Heart left ventricle (tissue), 16 donors: ENCODE measurements around the gene NEMP2. TPM values are rescaled to one million over a fixed set of nuclear protein-coding genes. Genes with fewer than 3 reads are reported as not detected.
A peak's percentile ranks its signal among the peaks of the same experiment; 100 is the strongest.

Experiments used
- ATAC-seq, 4 donors: fragments of 200-7000 bp; cut with Tn5 transposase; one replicate each; pipeline ENCODE4 v1.9.1; 2020 to 2022; ENCODE audit warnings: moderate library complexity in 4 of 4, mild to moderate bottlenecking in 3 of 4, moderate number of reproducible peaks in 1 of 4
- DNase-seq, 5 donors: peaks; one replicate each; pipeline ENCODE4 v3.0.0-alpha.2; 2020
- H3K27ac ChIP-seq, 12 donors: fragments of 200-600 bp; sonication (generic) in 4 of 12; one replicate each; pipeline versions ENCODE4 v1.5.0 to v1.8.0; 2016 to 2022; ENCODE audit warnings: mild to moderate bottlenecking in 2 of 12
- H3K27me3 ChIP-seq, 9 donors: fragments of 200-600 bp; sonication (generic) in 2 of 9; one replicate each; pipeline versions ENCODE4 v1.5.1 to v1.8.0; 2016 to 2022; ENCODE audit warnings: mild to moderate bottlenecking in 3 of 9
- H3K36me3 ChIP-seq, 9 donors: fragments of 200-600 bp; sonication (generic) in 2 of 9; one replicate each; pipeline versions ENCODE4 v1.5.0 to v1.8.0; 2018 to 2022; ENCODE audit warnings: mild to moderate bottlenecking in 2 of 9
- H3K4me1 ChIP-seq, 12 donors: fragments of 200-600 bp; sonication (generic) in 4 of 12; one replicate each; pipeline versions ENCODE4 v1.5.0 to v1.8.0; 2016 to 2022; ENCODE audit warnings: mild to moderate bottlenecking in 3 of 12
- H3K4me3 ChIP-seq, 12 donors: fragments of 200-600 bp; sonication (generic) in 4 of 12; one replicate each; pipeline versions ENCODE4 v1.5.0 to v1.8.0; 2017 to 2022; ENCODE audit warnings: mild to moderate bottlenecking in 9 of 12, moderate library complexity in 4 of 12
- H3K9me3 ChIP-seq, 12 donors: fragments of 200-600 bp; sonication (generic) in 4 of 12; one replicate each; pipeline versions ENCODE4 v1.5.0 to v1.8.0; 2016 to 2022; ENCODE audit warnings: mild to moderate bottlenecking in 1 of 12
- CTCF ChIP-seq, 12 donors: fragments of 200-600 bp; sonication (generic) in 4 of 12; IDR thresholded peaks; one replicate each; pipeline versions ENCODE4 v1.5.0 to v1.8.0; 2018 to 2022; ENCODE audit warnings: antibody characterized with exemption in 12 of 12, mild to moderate bottlenecking in 5 of 12
- POLR2A ChIP-seq, 2 donors: fragments of 450-650 bp; IDR thresholded peaks; one replicate each; pipeline ENCODE4 v1.6.1; 2017; ENCODE audit warnings: antibody characterized with exemption in 2 of 2, mild to moderate bottlenecking in 2 of 2, moderate library complexity in 2 of 2
- WGBS, 4 donors: extraction: QIAGEN DNeasy Blood & Tissue Kit in 2 of 4; methylation state at CpG; one replicate each; pipeline versions ENCODE4 v1.1.5 to v1.1.7; 2013 to 2018; 5-methylcytosine and 5-hydroxymethylcytosine counted together
- intact Hi-C, 10 donors: fragments of 100-400 bp; cut with DNase I; formaldehyde crosslinking; loops; one replicate each; pipeline versions ENCODE4 v1.11.1 to v1.14.2; 2022
- polyA plus RNA-seq, 2 donors: library from polyadenylated mRNA; stranded (reverse); fragments of 200-250 nt; gene quantifications; one replicate each; pipeline ENCODE4 v1.2.3, GENCODE V29; 2013
- total RNA-seq, 9 donors: library from RNA; depleted of rRNA in 2 of 9; stranded (reverse); fragments of >200 nt in 2 of 9; fragmentation: NEBNext Ultra II Directional in 3 of 9; extraction: Animal tissue kit (Norgen Biotek cat#: 25700) in 3 of 9; gene quantifications; one replicate each; pipeline versions ENCODE4 v1.1.0 to v1.2.4, GENCODE V29; 2016 to 2023
- donor health status: ischemic (EF 13 %, LVEDD 7.1; RV severe dilation, severe dysfunction).
- donor health status: healthy with polysubstance abuse.
- donor health status: DM: no; HTN: yes; CAD: no.
- donor health status: DM: no; HTN: no; CAD: no.
- donor health status: ischemic (EF 25% LVEDD 6.9; RV normal size, moderate dysfunction).
- donor health status: ischemic (EF 25% LVEDD 5.7; RV mildly dilated, moderate dysfunction).
- donor health status: healthy.
- donor health status: DM: yes; HTN: yes; CAD: no.
- donor health status: ischemic (EF 35%, LVEDD 5.7; RV mildly dilated, moderate dysfunction).
- donor health status: nonischemic (EF 11% LVEDD 7.7; RV severe dilation, severe dysfunction).
- donor health status: DM: yes; HTN: yes; CAD: no.
- donor health status: PGD.
- donor health status: ischemic (EF 29% LVEDD 5.4; RV normal size, mild dysfunction).
- donor health status: nonischemic (EF 23%, LVEDD 6.1; RV moderate dilation, normal function).

The NEMP2 gene
- total and polyA plus RNA-seq, 11 donors: 0.42 to 4.6 (median 2.2) TPM

DNA sequence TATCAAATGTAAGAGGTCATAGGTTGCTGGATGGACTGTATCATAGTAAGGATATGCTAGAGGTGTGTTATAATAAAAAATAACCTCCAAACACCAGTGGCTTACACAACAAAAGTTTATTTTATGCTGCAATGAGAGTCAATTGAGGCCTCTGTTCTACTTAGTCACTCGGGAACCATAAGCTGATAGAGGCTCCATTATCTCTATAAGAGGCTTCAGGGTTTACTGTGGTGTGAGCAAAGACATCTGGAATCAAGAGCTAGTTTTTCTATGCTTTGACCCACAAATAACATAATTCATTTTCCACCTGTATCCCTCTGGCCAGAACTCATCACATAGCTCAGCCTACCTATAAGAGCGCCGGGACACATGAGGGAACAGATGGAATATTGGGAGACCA is 47.5 kb upstream of the NEMP2 start:
- peaks cover 4 to 69% (median 40%) of the 10 kb centered on the region in 12 donors for H3K4me1 ChIP-seq
- no peak for ATAC-seq

DNA sequence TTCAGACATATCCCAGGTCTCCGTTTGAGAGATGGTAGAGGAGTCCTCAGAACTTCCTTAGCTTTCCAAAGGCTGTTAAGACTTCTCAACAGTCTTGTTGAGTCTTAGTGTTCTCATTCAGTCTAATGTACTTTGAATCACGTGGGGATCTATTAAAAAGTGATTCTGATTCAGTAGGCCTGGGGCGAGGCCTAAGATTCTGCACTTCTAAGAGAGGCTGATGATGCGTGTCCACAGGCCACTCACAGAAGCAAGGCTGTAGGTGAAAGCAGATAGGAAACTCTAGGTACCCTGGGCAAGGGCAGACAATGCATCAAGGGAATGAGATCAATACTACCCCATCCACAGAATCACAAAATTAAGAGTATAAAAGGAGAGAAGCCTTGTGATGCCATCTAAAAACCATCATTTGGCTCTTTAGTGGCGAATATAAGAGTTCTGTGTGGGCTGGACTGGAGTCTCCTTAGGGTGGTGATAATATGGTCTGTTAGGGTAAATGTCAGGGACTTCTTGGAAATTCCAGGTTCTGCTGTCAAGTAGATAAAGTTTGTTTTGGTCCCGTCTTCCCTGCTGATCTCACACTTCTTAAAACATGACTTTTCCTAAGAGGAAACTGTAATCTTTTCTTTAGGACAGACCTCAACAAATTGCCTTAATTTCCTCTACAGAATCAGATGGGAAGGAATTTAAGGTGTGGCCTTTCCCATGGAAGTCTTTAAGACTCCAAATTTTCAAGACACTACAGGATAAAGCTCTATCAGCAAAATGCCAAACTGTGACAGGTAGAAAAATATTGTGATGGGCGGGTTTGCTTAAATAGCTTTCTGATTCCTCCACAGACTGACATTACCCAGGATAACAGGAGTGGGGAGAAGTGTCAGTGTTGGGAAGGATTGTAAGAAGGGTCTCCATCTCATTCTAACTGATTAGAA is 45.7 kb upstream of the NEMP2 start:
- no peaks in the 10 kb centered on the region for H3K36me3 ChIP-seq
- H3K4me1 ChIP-seq: peaks cover 4 to 74% (median 41%) of the 10 kb centered on the region in 12 donors
- H3K9me3 ChIP-seq: no peaks in the 10 kb centered on the region
- TF ChIP-seq POLR2A (IDR thresholded peaks at IDR 0.05) (no peak), CTCF (IDR thresholded peaks at IDR 0.05) (no peak)
- H3K27me3 ChIP-seq: no peaks in the 10 kb centered on the region
- ATAC-seq (no peak), DNase-seq (no peak)
- WGBS, 4 donors: 84 to 89% (median 85%) methylated on average over 7 of the region's 7 CpGs
- intact Hi-C loops: loop anchor here in 7 of 10 donors (2.0 to 10.0 kb wide), 6 partner anchors 38 to 72 kb away; partner anchors contain the start of genes NAB1 (in 3 of the 7) and NEMP2 (in 1 of the 7)
- no peak overlapping the region for H3K4me3 ChIP-seq
- peak overlapping the region in 6 of 12 donors; percentile 6 to 68 (median 46) for H3K27ac ChIP-seq

More for the DNA sequence above, 47.5 kb upstream of the NEMP2 start:
- Histone ChIP-seq H3K36me3 (no peaks in the 10 kb centered on the region), H3K4me3 (no peak overlapping the region), H3K9me3 (no peaks in the 10 kb centered on the region), H3K27ac (peak overlapping the region in 3 of 12 donors; percentile 48 to 56 (median 52)), H3K27me3 (no peaks in the 10 kb centered on the region)
- no peak for DNase-seq
- no peak for TF ChIP-seq POLR2A (IDR thresholded peaks at IDR 0.05)
- no peak for TF ChIP-seq CTCF (IDR thresholded peaks at IDR 0.05)
- intact Hi-C loops: loop anchor here in 6 of 10 donors (2.0 to 10.0 kb wide), 6 partner anchors 45 to 70 kb away; partner anchors contain the start of genes NAB1 (in 3 of the 6) and NEMP2 (in 1 of the 6)
- 62 to 81% (median 68%) methylated on average over 3 of the region's 3 CpGs for WGBS, 4 donors

GRCh38 chr2:190579058-190579410 is 44.5 kb upstream of the NEMP2 start:
- WGBS, 4 donors: 54 to 60% (median 57%) methylated on average over 2 of the region's 2 CpGs
- DNase-seq (no peak), ATAC-seq (peak in 1 of 4 donors; percentile 33)
- no peak for TF ChIP-seq POLR2A (IDR thresholded peaks at IDR 0.05)
- no peak for TF ChIP-seq CTCF (IDR thresholded peaks at IDR 0.05)
- Histone ChIP-seq H3K27ac (peak overlapping the region in 11 of 12 donors; percentile 26 to 68 (median 57)), H3K27me3 (no peaks in the 10 kb centered on the region), H3K4me3 (peak overlapping the region in 1 of 12 donors; percentile 4), H3K36me3 (no peaks in the 10 kb centered on the region), H3K4me1 (peaks cover 4 to 68% (median 39%) of the 10 kb centered on the region in 12 donors), H3K9me3 (no peaks in the 10 kb centered on the region)
- intact Hi-C loops: loop anchor here in 3 of 10 donors (2.0 to 5.0 kb wide), 3 partner anchors 37 to 68 kb away; partner anchors contain the start of genes NAB1 (in 1 of the 3) and NEMP2 (in 1 of the 3)
